H9 (cell line): ENCODE results near the gene RNF208. TPM values are rescaled to one million over a fixed set of nuclear protein-coding genes. Genes with fewer than 3 reads are reported as not detected.

Experiments
- DNase-seq: peaks from one replicate; pipeline ENCODE4 v3.0.0-alpha.2; 2017
- H2AFZ ChIP-seq: one replicate; pipeline ENCODE4 v1.6.1; 2013; ENCODE audit warnings: mild to moderate bottlenecking, low read length, control low read depth, moderate library complexity
- H2AK5ac ChIP-seq: 2 replicates; pipeline ENCODE4 v1.6.1; 2013; ENCODE audit warnings: low read length, control low read depth, mixed read lengths; ENCODE audit not compliant: insufficient read length
- H2BK120ac ChIP-seq: one replicate; pipeline ENCODE4 v1.6.1; 2013; ENCODE audit warnings: low read depth, mild to moderate bottlenecking, low read length, control low read depth, inconsistent platforms; ENCODE audit not compliant: poor library complexity, severe bottlenecking
- H2BK12ac ChIP-seq: 2 replicates; pipeline ENCODE4 v1.6.1; 2013; ENCODE audit warnings: low read length, control low read depth, mixed read lengths, low read depth; ENCODE audit not compliant: insufficient read length
- H2BK15ac ChIP-seq: 2 replicates; pipeline ENCODE4 v1.6.1; 2013; ENCODE audit warnings: low read depth, low read length, control low read depth
- H2BK20ac ChIP-seq: one replicate; pipeline ENCODE4 v1.6.1; 2013; ENCODE audit warnings: low read depth, mild to moderate bottlenecking, low read length, control low read depth, inconsistent platforms; ENCODE audit not compliant: poor library complexity, severe bottlenecking
- H2BK5ac ChIP-seq: 2 replicates; pipeline ENCODE4 v1.6.1; 2013; ENCODE audit warnings: low read length, control low read depth, mixed read lengths; ENCODE audit not compliant: insufficient read length
- H3K14ac ChIP-seq: 2 replicates; pipeline ENCODE4 v1.6.1; 2013; ENCODE audit warnings: low read length, control low read depth; ENCODE audit not compliant: insufficient read depth
- H3K18ac ChIP-seq: 2 replicates; pipeline ENCODE4 v1.6.1; 2013; ENCODE audit warnings: low read depth, mild to moderate bottlenecking, mixed read lengths, low read length, control low read depth; ENCODE audit not compliant: insufficient read length
- H3K23ac ChIP-seq: 2 replicates; pipeline ENCODE4 v1.6.1; 2013; ENCODE audit warnings: low read length, control low read depth, mixed read lengths, low read depth; ENCODE audit not compliant: insufficient read length
- H3K23me2 ChIP-seq: 2 replicates; pipeline ENCODE4 v1.6.1; 2013; ENCODE audit warnings: low read depth, mild to moderate bottlenecking, mixed read lengths, low read length, control low read depth; ENCODE audit not compliant: insufficient read length, poor library complexity, severe bottlenecking
- H3K27ac ChIP-seq: 2 replicates; pipeline ENCODE4 v1.5.1; 2013; ENCODE audit warnings: low read length, control low read depth, mixed read lengths, low read depth; ENCODE audit not compliant: insufficient read length
- H3K27me3 ChIP-seq: 2 replicates; pipeline ENCODE4 v1.6.1; 2013; ENCODE audit warnings: low read length, control low read depth, inconsistent platforms; ENCODE audit not compliant: insufficient read depth
- H3K4ac ChIP-seq: 2 replicates; pipeline ENCODE4 v1.6.1; 2013; ENCODE audit warnings: low read depth, mild to moderate bottlenecking, control low read depth, inconsistent platforms, low read length, moderate library complexity
- H3K4me1 ChIP-seq: 2 replicates; pipeline ENCODE4 v1.6.1; 2013; ENCODE audit warnings: low read length, control low read depth, inconsistent platforms; ENCODE audit not compliant: insufficient read depth
- H3K4me2 ChIP-seq: 2 replicates; pipeline ENCODE4 v1.6.1; 2013; ENCODE audit warnings: low read length, control low read depth, mixed read lengths; ENCODE audit not compliant: insufficient read length, insufficient read depth
- H3K56ac ChIP-seq: 2 replicates; pipeline ENCODE4 v1.6.1; 2013; ENCODE audit warnings: low read depth, mild to moderate bottlenecking, mixed read lengths, low read length, control low read depth; ENCODE audit not compliant: insufficient read length
- H3K79me1 ChIP-seq: 2 replicates; pipeline ENCODE4 v1.6.1; 2013; ENCODE audit warnings: low read depth, mild to moderate bottlenecking, moderate library complexity, low read length, control low read depth, inconsistent platforms; ENCODE audit not compliant: insufficient read depth, poor library complexity, severe bottlenecking
- H3K79me2 ChIP-seq: 2 replicates; pipeline ENCODE4 v1.6.1; 2013; ENCODE audit warnings: low read length, control low read depth, inconsistent platforms; ENCODE audit not compliant: insufficient read depth
- H3K9ac ChIP-seq: 2 replicates; pipeline ENCODE4 v1.6.1; 2013; ENCODE audit warnings: low read length, control low read depth, mixed read lengths; ENCODE audit not compliant: insufficient read length; ENCODE audit errors: extremely low read depth
- H3K9me3 ChIP-seq: one replicate; pipeline ENCODE4 v1.6.1; 2013; ENCODE audit warnings: low read depth, low read length, inconsistent platforms; ENCODE audit not compliant: control insufficient read depth
- H3T11ph ChIP-seq: one replicate; pipeline ENCODE4 v1.6.1; 2013; ENCODE audit warnings: mild to moderate bottlenecking, low read length, control low read depth, inconsistent platforms
- H4K20me1 ChIP-seq: one replicate; pipeline ENCODE4 v1.6.1; 2013; ENCODE audit not compliant: control insufficient read depth, insufficient read length, insufficient read depth
- H4K5ac ChIP-seq: 2 replicates; pipeline ENCODE4 v1.6.1; 2013; ENCODE audit warnings: low read depth, mild to moderate bottlenecking, mixed read lengths, low read length, control low read depth; ENCODE audit not compliant: insufficient read length
- H4K8ac ChIP-seq: replicated peaks from 2 replicates; pipeline ENCODE4 v1.6.1; 2013; ENCODE audit warnings: low read length, control low read depth, mixed read lengths, low read depth; ENCODE audit not compliant: insufficient read length
- H4K91ac ChIP-seq: 2 replicates; pipeline ENCODE4 v1.6.1; 2013; ENCODE audit warnings: low read depth, mild to moderate bottlenecking, moderate library complexity, mixed read lengths, low read length, control low read depth; ENCODE audit not compliant: insufficient read length
- H3K27ac Mint-ChIP-seq, 3 experiments: 2 replicates in 2 of 3; 3 replicates in 1 of 3; pipeline ENCODE4 v1.8.0; 2020 to 2021; ENCODE audit warnings: mixed read lengths in 3 of 3, mild to moderate bottlenecking in 1 of 3, moderate library complexity in 1 of 3
- H3K27me3 Mint-ChIP-seq: 2 replicates; pipeline ENCODE4 v1.8.0; 2021; ENCODE audit warnings: low read depth, mild to moderate bottlenecking, moderate library complexity, mixed read lengths
- H3K36me3 Mint-ChIP-seq, 3 experiments: 2 replicates in 2 of 3; 3 replicates in 1 of 3; pipeline ENCODE4 v1.8.0; 2020 to 2021; ENCODE audit warnings: low read depth in 3 of 3, mixed read lengths in 3 of 3; ENCODE audit not compliant: insufficient read depth in 1 of 3
- H3K4me1 Mint-ChIP-seq, 2 experiments: 2 replicates each; pipeline ENCODE4 v1.8.0; 2020; ENCODE audit warnings: mixed read lengths in 2 of 2
- H3K4me3 Mint-ChIP-seq, 2 experiments: 2 replicates in 1 of 2; 3 replicates in 1 of 2; pipeline ENCODE4 v1.8.0; 2020 to 2021; ENCODE audit warnings: mild to moderate bottlenecking in 2 of 2, mixed read lengths in 2 of 2, moderate library complexity in 1 of 2
- H3K9me3 Mint-ChIP-seq, 2 experiments: 2 replicates in 1 of 2; 3 replicates in 1 of 2; pipeline ENCODE4 v1.8.0; 2020; ENCODE audit warnings: mild to moderate bottlenecking in 2 of 2, mixed read lengths in 2 of 2, moderate library complexity in 1 of 2
- WGBS: extraction: QIAGEN DNeasy Blood & Tissue Kit; methylation state at CpG from one replicate; pipeline ENCODE4 v1.1.7; 2013; ENCODE audit warnings: missing lambda C conversion rate, low lambda C conversion rate, mixed read lengths; ENCODE audit not compliant: insufficient read length; ENCODE audit errors: extremely low coverage; 5-methylcytosine and 5-hydroxymethylcytosine counted together
- total RNA-seq: library from RNA; stranded (reverse); gene quantifications from 2 replicates; pipeline ENCODE4 v1.2.1, GENCODE V29; 2021
- TF ChIP-seq, protein P1 (sequence below): fragments of 200-600 bp; sonication (generic); conservative IDR thresholded peaks from 3 replicates; pipeline ENCODE4 v1.8.0; 2021; ENCODE audit warnings: antibody characterized with exemption, mild to moderate bottlenecking

RNF208 gene
- total RNA-seq, 1 experiment from 2014 or later = 7.7 TPM

DNA sequence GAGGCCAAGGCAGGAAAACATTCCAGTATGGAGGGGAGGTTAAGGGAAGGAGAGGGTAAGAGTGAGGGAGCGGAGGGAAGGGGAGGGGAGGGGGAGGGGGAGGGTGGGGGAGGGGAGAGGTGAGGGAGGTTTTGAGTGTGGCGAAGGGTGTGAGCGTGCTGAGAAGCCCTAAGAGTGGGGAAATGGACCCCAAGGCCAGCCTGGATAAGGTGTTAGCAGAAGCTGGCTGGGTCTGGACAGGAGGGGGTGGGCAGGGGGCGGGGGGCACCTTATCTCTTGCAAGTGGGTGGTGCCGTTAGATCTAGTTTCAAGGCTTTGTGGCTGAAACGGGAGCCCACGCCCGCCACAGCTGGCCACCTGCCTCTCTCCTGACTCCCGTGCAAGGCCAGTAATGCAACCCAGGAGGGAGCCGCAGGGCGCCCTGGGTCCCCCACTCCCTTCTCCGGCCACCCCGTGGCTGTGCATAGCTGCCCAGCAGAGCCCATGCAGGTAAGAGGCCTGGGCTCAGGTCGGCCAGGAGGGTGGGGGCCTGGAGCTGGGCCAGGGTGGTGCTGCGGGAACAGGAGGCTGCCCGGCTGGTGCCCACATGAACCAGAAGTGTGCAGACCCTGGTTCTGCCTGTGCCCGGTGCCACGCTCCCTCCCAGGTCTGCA, 5.9 kb upstream of the RNF208 start:
- Mint-ChIP-seq H3K36me3 (no peaks in the 10 kb centered on the region), H3K9me3 (no peaks in the 10 kb centered on the region), H3K4me3 (peak overlapping the region in 1 of 2 experiments; percentile 73; a peak in 2 of 5 replicates), H3K4me1 (peaks cover 2 to 3% of the 10 kb centered on the region in 2 experiments), H3K27ac (no peak overlapping the region), H3K27me3 (no peaks in the 10 kb centered on the region; the same call in 1 of the 2 replicates)
- Histone ChIP-seq H4K20me1 (no peaks in the 10 kb centered on the region), H3K4me1 (no peaks in the 10 kb centered on the region), H2AK5ac (no peak overlapping the region), H2BK15ac (no peak overlapping the region), H3K18ac (no peak overlapping the region), H2BK120ac (no peak overlapping the region), H3K9me3 (no peaks in the 10 kb centered on the region), H4K8ac (no peak overlapping the region), H3K23ac (no peak overlapping the region), H2AFZ (no peak overlapping the region), H3K23me2 (peaks cover 10% of the 10 kb centered on the region), H3K79me2 (no peaks in the 10 kb centered on the region), H3K14ac (no peak overlapping the region), H2BK5ac (no peak overlapping the region), H3K27ac (no peak overlapping the region), H2BK20ac (no peak overlapping the region), H3K27me3 (no peaks in the 10 kb centered on the region), H3K4me2 (peak overlapping the region; percentile 27), H4K91ac (no peak overlapping the region), H4K5ac (no peak overlapping the region), H3K56ac (no peak overlapping the region), H2BK12ac (no peak overlapping the region), H3K4ac (no peak overlapping the region), H3T11ph (no peak overlapping the region), H3K9ac (no peak overlapping the region), H3K79me1 (no peaks in the 10 kb centered on the region)
- no peak for DNase-seq
- WGBS = no CpG with 5 or more reads among the region's 18 CpGs
- TF ChIP-seq, protein P1, sequence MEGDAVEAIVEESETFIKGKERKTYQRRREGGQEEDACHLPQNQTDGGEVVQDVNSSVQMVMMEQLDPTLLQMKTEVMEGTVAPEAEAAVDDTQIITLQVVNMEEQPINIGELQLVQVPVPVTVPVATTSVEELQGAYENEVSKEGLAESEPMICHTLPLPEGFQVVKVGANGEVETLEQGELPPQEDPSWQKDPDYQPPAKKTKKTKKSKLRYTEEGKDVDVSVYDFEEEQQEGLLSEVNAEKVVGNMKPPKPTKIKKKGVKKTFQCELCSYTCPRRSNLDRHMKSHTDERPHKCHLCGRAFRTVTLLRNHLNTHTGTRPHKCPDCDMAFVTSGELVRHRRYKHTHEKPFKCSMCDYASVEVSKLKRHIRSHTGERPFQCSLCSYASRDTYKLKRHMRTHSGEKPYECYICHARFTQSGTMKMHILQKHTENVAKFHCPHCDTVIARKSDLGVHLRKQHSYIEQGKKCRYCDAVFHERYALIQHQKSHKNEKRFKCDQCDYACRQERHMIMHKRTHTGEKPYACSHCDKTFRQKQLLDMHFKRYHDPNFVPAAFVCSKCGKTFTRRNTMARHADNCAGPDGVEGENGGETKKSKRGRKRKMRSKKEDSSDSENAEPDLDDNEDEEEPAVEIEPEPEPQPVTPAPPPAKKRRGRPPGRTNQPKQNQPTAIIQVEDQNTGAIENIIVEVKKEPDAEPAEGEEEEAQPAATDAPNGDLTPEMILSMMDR = no peak
